NCI-H1092 treated with DMSO at 0.1 percent for 48 hours (cell line): ENCODE measurements around the gene TRAPPC6A.
A peak's percentile ranks its signal among the peaks of the same experiment; 100 is the strongest.

Source experiments
- DNase-seq: peaks from one replicate; lab custom pipeline; 2025; lab: John Stamatoyannopoulos, UW

The TRAPPC6A gene

DNA sequence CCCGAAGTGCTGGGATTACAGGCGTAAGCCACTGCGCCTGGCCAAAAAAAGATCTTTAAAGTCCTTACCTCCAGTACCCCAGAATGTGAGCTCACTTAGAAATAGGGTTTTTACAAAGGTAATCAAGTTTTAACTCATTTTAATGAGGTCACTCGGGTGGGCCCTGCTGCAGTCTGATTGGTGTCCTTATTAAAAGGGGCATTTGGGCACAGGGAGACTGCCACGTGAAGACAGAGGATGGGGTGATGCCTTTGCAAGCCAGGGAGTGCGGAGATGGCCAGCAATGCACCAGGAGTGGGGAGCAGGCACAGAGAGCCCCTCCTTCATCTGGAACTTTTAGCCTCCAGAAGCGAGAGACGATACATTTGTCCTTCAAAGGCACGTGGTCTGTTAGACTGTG lies 28.9 kb downstream of the TRAPPC6A start:
- DNase-seq, result no peak

GRCh38 chr19:45147835-45148676 lies 30.0 kb downstream of the TRAPPC6A start:
- no peak for DNase-seq

- no peak for DNase-seq
These were observed 31.3 kb downstream of the TRAPPC6A start for GRCh38 chr19:45146741-45147205.

DNA sequence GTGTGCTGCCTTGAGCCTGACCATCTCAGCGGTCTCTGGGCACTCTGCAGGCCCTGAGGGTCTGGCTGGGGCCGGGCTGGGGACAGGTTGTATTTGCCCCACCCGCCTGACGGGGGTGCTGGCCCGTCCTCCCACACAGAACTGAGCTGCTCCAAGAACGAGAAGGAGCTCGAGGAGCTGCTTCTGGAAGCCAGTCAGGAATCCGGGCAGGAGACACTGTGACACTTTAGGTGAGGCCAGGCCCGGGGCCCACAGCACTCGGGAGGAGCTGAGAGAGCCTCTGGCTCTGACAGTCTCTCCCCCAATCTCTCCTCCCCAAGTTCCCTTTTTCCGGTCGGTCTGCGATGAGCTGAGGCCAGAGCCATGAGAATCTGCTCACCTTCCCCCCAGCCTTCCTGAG lies 31.8 kb downstream of the TRAPPC6A start:
- no peak for DNase-seq

DNA sequence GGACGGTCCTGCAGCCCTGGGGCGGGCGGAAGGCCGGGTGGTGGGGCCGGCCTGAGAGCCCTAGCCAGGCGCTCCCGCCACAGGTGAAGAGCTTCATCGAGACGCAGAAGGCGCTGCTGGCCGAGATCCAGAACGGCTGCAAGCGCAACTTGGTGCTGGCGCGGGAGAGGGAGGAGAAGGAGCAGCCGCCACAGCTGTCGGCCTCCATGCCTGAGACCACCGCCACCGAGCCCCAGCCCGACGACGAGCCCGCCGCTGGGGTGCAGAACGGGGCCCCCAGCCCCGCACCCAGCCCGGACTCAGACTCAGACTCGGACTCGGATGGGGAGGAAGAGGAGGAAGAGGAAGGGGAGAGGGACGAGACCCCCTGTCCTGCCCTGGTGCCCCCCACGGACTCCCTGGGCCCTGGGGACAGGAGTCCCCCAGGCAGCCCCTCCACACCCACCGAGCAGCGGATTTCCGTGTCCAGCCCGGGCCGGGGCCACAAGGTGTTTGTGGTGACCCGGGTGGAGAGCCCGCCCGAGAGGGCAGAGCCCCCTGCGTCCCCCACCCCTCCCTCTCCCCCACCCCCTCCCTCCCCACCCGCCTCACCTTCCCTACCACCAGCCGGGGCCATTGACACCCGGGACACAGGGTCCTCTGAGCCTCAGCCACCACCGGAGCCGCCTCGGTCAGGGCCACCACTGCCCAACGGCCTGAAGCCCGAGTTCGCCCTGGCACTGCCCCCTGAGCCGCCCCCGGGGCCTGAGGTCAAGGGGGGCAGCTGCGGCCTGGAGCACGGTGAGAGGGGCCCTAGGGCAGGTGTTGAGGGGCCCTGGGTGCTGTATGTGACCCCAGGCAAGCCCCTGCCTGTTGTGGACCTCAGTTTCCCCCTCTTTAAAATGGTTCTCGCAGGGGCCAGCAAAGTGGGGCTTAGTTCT lies 32.5 kb downstream of the TRAPPC6A start:
- no peak for DNase-seq

GRCh38 chr19:45144431-45145269 lies 33.4 kb downstream of the TRAPPC6A start:
- DNase-seq, result no peak

- DNase-seq, result no peak
These were observed 35.3 kb downstream of the TRAPPC6A start for GRCh38 chr19:45142726-45143110.

- no peak for DNase-seq
These were observed 35.9 kb downstream of the TRAPPC6A start for GRCh38 chr19:45142016-45142725.

DNA sequence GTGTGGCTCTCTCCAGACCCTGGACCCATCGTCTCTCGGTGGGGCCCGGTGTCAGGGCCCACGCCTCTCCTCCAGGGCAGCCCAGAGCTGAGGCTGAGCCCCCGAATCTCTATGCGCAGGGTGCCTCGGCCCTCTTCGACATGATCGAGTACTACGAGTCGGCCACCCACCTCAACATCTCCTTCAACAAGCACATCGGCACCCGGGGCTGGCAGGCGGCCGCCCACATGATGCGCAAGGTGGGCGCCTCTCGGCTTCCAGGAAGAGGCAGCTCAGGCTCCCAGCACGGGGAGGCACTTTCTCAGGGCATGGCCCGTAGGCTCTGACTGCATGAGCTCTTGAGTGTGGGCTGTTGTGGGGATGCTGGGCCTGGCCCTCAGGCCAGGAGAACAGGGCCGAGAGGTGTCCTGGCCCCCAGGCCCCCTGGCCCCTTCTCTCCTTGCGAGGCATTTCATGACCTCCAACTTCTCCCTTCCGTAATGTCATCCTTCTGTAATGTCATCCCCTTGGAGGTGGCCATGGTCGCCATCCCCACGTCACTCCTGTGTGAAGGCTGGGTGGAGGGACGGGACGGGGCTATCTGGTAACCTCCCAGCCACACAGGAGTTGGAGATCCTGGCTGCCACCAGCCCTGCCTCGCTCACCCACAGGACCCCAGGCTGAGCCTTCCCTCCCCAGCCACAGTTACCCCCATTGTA lies 36.7 kb downstream of the TRAPPC6A start:
- DNase-seq, result no peak

DNA sequence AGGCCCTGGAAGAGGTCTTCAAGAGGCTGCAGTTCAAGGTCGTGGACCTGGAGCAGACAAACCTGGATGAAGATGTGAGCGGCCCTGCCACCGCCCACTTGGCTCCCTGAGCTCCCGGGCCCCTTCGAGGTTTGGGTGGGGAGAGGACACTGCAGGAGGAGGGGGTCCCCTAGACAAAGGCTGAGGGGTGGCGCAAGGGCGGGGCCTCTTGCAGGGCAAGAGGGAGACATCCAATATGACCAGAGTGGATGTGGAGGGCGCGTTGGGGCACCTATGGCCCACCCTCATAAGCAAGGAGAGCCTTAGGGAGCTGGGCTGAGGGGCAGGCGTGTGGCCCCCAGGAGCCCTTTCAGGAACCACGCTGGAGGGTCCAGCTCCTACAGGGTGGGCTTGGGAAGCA lies 37.5 kb downstream of the TRAPPC6A start:
- DNase-seq, result no peak

DNA sequence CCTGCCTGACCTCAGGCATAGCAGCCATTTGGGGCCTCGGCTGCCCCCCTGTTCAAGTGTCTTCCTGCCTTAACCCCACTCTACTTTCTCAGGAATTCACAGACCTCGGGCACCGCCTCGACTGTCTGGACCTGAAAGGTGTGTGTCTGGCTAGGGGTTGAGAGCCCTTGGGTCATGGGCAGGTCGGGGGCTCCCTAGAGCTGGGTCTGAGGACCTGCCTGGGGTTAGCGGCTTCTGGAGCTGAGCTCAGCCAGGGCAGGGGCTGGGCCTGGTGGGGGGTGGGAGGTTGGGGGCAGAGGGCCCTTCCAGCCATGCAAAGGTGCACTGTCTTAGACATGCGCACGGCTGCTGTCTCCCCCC lies 37.9 kb downstream of the TRAPPC6A start:
- no peak for DNase-seq

DNA sequence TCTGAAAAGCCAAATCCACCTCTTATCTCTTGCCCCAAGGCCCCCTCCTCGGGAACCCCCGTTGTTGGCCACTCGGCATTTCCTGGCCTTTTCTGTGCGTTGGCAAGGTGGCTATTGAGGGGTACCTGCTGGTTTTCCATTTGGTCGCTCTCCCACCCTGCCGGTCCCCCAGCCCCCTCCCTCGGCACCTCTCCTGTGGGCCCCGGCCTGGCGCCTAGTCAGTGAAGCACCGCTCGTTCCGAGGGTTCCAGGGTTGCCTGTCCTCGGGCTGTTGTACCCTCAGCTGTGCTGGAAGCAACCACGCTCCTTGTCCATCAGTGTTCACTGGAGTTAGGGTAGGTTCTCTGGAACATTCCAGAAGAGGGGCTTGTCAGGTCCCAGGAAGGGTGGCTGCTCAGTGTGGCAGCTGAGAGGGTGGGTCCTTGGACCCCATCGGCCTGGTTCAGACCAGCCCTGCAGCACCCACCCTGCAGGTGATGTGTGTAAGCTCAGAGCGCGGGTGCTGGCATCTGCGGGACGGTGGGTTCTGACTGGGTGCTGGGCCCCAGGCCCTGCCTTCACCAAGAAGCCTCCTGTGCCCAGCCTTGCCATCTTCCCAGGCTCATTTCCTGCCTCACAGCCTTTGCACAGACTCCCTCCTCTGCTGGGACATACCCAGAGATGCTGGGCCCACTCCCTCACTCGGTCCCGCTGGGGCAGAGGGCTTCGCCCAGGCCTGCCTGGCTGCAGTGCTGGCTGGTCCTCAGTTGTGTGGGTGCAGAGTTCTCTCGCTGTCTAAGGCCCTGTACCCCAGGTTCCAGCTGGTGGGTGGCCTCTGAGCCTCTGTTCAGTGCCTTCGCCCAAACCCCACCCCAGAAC lies 38.5 kb downstream of the TRAPPC6A start:
- no peak for DNase-seq

- DNase-seq, result no peak
These were observed 39.7 kb downstream of the TRAPPC6A start for GRCh38 chr19:45138303-45138751.

GRCh38 chr19:45137179-45137761 lies 40.8 kb downstream of the TRAPPC6A start:
- peak; percentile 30 for DNase-seq

DNA sequence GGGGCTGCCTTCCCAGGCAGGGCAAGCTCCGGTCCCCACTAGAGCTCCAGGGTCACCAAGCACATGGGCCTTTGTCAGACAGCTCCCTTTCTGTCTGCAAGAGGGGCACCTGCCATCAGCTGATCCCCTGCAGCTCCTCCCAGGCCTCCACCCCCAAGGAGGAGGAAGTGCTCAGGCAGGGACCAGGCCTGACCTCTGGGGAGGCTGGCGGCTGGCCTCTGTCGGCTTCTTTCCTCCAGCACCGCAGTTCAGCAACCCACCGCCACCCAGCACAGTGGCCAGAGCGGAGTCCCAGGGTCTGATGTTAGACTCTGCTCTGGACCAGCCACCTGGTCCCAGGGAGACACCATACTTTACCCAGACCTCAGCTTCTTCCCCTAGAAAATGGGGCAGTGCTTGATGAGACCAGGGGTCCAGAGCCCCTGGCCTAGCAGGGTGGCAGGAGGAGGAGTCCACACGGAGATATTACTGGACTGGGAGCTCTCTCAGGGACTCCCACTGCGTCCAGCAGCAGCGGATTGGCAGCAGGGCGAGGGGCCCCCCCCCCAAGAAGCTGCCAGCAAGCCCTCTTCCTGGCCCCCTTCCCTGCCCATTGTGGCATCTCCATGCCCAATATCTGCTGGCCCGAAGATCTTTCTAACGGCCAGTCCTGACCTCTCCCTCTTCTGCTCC lies 41.4 kb downstream of the TRAPPC6A start:
- DNase-seq, result no peak

DNA sequence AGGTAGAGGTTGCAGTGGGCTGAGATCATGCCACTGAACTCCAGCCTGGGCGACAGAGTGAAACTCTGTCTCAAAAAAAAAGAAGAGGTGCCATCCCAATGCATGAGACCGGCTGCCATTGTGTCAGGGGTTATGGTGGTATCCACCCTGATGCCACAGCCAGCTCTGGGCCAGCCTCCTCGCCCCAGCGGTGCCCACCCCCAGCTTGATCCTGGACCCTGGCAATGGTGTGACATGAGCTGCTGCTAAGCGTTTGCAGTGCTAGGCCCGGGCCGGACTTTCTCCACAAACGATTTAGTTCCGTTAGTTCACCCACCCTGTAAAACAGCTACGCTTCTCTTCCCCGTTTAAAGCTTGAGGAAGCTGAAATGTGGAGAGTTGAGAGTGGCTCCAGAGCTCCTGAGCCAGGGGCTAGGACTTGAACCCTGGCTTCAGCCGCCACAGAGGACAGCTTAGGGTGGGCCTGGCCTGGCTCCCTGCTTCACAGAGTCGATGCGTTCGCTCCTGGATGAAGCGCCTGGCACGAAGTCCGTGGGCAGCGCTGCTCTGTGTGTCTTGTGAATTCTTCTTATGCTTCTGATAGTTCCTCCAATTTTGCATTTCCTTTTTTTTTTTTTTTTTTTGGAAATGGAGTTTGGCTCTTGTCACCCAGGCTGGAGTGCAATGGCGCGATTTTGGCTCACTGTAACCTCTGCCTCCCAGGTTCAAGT lies 42.7 kb downstream of the TRAPPC6A start:
- DNase-seq, result no peak

- DNase-seq, result no peak
These were observed 44.4 kb downstream of the TRAPPC6A start for GRCh38 chr19:45133661-45134060.
